Eye (tissue), 1 donor: ENCODE results near the gene ZNF324.
"Not testable (repeated sequence)": the region's sequence is repeated elsewhere in the genome, so short reads cannot be mapped to it uniquely, and the experiment has no call there.

Experiments
- DNase-seq: peaks from one replicate; pipeline ENCODE4 v3.0.0-alpha.2; 2015

The ZNF324 gene

DNA sequence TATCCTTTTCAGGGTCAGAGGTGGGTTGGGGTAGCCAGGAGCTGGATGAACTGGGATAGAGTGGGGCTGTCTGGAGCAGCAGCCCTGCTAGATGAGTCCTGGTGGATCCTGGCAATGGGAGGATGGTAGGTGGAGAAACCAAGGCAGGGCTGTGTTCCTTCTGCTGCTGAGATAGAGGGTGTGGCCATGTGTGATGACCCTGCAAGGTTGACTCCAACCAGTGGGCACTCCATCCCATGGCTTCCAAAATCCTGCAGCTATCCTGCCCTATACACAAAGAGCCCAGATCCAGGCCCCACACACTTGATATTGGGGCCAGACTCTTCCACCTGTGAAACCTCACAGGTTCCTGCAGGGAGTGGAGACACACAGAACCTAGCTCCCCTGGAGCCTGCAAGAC is 6.9 kb downstream of the ZNF324 start:
- DNase-seq: no peak

DNA sequence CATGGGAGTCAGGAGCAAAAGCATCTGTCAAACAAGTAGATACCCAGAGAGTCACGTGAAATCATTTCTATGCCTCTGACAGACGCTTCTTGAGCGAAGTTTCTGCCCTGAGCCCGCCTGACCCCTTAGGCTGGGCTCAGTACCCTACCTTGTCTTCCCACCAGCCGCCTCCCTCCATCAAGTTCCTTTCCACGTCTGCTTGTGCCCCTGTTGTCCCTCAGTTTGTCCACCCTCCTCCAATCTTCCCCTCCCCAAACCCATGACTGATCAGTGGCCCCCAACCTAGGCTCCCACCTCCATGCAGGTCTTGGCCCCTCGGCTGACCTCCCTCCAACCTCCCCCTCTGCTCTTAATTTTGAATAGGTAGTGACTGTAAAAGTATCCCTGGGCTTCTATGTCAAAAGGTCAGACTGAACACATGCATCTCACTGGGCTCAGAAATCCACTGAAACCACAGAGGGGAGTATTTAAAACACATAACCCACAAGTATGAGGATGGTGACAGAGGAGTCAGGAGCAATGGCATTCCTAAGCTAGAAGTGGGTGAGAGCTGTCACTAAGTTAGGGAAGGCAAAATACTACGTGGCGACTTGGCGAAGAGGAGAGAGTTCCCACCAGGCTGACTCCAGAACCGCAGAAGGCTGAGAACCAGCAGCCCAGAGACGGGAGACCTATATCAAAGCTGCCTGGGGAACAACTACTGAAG is 7.6 kb downstream of the ZNF324 start:
- DNase-seq: no peak

DNA sequence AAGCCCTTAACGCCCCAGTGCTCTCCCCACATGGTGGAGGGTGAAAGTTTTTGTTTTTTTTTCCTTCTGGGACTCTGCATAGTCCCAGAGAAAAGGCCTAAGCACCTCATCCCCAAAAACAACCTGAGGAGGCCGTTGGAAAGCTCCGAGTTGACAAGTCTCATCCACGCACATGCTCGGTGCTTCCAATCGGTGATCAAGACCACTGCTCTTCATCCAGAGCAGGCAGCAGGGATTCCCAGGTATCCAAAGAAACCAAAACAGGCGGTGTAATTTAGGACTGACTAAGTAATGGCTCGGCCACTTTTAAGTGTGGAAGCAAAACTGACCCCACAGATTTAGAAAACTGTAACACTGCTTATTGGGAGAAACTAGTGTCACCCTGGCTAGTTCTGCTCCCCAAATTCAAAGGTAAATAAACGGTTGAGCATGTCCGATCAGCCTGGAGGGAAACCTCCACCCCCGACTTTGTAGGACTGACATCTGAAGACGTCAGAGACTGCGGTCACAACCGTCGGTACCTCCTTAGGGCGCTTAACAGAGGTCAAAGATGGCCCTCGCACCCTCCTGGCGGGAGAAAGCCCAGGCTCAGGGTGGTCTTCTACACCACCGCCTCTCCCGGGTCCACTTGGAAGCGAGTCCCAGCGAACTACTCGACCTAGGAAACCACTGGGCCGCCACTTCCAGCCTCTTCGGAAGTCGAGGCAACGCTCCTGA is 8.3 kb downstream of the ZNF324 start:
- no peak for DNase-seq

DNA sequence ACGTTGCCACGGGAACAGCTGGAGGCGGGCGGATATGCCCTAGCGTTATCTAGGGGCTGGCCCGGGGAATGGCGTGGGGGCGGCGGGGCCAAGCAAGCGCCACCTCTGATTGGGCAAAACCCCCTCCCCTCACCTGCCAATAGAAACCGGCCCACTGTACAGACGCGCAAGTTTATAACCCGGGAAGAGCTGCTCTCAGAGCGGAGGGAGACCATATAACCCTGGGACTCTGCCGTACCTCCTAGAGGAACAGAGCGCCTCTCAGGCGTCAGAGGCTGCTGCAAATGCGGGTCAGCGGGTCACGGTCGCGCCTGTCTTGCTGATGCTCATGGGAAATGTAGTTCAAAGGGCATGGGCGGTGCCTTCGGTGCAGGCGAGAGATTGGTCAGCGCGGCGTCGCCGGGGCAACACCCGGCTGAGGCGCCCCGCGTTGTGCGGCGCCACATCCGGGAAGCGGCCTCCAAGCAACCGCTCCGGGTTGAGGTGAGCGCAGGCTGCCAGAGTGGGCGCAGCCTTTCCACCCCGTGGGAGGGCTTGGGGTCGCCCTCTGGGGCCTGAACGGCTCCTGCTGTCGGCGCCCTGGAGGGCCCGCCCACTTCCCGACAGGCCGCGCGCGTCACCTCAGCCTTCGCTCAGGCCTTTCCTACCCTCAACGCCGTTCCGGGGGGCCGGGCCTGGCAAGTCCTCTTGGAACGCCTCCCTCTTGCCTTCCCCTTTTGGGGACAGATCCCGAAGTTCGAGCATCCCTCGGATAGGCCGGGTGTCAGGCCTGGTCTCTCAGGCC is 9.0 kb downstream of the ZNF324 start, which contains the start of gene ZNF446:
TSS of gene ZNF446 (plus strand) at position 639 of the 784 bp plus-strand sequence. CDS start 867 bp downstream, outside the sequence.
- peak; percentile 99 for DNase-seq

DNA sequence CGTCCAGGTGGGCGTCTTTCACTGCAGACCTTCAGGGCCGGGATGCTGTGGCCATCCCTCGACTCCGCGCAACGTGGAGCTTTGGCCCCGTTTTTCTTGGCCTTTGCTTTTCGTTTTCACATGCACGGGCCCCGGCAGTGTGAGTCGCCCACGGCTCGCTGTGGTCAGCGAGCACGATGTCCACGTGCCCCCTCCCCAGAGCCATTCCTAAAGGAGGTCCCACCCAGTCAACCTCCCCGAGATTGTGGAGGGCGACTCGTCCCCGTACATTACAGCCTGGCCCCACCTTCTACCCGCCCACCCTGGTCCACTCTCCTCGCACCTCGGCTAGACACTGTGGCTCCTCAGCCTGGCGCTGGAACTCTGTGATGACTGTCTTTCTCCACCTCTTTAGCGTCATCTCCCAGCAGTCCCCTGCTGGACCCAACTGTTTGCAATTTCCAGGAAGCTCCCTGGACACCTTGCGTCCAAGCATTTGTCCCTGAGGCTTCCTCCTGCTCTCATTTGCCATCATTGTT is 9.7 kb downstream of the ZNF324 start:
- DNase-seq: no peak

DNA sequence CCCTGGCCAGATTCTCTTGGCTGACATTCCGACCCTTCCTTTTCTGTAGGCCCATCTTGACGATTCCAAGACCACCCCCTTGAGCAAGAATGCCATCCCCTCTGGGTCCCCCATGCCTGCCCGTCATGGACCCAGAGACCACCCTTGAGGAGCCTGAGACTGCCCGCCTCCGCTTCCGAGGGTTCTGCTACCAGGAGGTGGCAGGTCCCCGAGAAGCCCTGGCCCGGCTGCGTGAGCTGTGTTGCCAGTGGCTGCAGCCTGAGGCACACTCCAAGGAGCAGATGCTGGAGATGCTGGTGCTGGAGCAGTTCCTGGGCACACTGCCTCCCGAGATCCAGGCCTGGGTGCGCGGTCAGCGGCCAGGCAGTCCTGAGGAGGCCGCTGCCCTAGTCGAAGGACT is 10.2 kb downstream of the ZNF324 start:
- DNase-seq: no peak

DNA sequence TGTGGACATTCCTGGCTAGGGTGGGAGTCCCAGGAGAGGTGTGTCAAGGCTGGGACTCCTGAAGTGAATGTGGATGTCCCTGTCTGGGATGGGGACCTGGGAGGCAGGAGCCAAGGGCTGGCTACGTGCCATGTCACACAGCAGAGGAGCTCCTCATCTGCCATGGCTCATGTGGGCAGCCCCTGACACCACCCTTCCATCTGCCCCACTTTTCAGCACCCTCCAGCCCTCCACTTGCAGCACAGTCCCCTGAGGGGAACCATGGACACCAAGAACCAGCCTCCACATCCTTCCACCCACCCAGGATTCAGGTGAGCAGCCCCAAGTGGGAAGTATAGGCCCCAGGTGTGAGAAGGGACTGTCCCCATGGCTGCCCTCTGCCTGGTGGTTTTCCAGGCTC is 11.0 kb downstream of the ZNF324 start:
- no peak for DNase-seq

DNA sequence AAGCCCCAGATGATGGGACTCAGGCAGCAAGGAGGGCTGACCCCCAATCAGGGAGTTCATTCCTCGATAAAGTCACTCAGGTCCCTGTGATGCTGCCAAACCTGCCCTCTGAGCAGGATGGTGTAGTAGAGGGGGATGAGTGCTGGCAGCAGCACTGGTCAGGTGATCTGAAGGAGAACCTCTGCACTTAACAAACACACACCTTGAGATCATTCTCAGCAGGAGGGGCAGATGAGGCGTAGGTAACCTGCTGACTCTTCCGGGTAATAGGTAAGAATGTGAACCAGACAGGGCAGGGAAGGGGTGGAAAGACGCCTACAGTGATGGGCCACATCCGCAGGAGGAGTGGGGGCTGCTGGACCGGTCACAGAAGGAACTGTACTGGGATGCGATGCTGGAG is 12.4 kb downstream of the ZNF324 start:
- DNase-seq: no peak

DNA sequence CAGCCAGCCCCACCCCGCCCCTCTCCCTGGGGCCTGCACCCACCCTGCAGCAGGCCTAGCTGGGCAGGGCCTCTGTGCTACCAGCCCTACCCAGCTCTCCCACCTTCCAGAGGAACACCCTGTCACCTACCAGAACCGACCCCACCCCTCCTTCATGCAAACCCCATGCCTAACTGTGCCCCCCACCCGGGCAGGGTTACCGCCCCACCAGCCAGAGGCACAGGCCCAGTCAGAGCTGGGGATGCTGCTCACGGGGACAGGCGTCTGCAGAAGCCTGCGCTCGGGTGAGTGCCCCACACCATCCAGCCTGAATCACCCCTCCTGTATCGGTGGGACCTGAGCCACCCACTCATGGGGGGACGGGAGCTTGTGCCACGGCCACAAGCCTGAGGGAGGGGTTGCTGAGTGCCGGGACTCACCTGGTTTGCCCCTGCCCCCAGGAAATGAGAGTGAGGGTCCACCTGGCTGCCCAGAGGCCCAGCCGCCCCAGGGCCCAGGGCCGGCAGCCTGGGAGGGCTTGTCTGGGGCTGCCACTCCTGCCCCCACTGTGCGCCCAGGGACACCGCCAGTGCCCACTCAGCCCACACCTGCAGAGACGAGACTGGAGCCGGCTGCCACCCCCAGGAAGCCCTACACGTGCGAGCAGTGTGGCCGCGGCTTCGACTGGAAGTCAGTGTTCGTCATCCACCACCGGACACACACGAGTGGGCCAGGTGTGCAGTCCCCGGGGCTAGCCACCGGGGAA is 13.0 kb downstream of the ZNF324 start:
- no peak for DNase-seq

DNA sequence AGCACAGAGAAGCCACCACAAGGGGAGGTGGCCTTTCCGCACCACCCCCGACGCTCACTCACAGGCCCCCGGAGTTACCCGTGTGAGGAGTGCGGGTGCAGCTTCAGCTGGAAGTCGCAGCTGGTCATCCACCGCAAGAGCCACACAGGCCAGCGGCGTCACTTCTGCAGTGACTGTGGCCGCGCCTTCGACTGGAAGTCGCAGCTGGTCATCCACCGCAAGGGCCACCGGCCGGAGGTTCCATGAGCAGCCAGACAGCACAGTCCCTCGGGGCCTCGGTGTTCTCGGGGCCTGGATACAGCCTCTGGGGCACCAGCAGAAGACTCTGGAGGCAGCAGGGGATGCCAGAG is 13.6 kb downstream of the ZNF324 start:
- DNase-seq: no peak

DNA sequence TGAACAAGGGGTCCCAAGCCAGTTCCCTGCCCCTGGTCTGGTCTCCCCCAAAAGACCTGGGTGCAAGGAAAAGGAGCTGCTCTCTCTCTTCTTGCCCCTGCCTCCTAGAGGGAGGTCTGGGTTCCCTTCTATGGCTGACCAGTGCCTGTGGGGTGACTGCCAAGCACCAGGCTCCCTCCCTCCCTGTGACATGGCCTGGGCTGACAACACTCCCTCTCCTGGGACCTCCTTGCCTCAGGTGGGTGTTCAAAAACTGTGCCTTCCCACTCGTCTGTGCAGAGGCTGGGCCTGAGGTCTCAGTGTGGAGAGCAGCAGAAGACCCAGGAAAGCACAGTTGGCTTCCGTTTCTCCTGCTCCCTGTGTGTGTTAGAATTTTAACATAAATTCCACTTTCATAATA is 14.0 kb downstream of the ZNF324 start:
- no peak for DNase-seq

DNA sequence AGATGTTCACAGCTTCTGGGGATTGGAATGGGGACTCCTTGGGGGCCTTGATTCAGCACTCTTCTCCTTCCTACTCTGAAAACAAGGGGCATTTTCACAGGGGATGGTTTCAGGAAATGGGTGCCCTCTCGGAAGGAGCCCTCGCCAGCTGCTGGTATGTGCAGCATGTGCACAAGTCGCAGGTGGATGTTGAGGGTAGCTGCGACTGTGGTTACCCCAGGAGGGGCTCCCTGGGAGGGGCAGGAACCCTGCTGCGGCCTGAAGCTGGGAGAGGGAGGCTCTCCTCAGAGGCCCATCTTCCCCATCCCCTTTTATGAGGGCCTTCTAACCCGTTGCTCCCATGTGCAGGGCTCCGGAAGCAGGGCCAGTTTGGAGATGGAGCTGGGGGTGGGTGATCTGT is 15.5 kb downstream of the ZNF324 start:
- DNase-seq: no peak

DNA sequence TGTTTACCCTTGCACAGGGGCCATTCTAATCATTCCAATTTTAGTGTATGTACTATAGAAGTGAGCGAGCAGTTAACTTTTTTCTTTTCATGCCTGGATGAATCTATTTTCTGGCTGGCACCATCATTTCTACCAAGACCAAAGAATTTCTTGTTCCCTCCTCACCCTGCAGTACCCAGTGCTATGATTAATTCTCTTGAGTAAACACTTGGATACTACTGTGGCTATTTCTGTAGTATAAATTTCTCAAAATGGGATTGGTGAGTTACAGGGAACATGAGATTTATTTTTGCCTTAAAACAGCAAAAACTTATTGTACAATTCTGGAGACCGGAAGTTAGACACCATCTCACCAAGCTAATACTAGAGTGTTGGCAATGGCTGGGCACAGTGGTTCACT is 16.9 kb downstream of the ZNF324 start:
- no peak for DNase-seq

DNA sequence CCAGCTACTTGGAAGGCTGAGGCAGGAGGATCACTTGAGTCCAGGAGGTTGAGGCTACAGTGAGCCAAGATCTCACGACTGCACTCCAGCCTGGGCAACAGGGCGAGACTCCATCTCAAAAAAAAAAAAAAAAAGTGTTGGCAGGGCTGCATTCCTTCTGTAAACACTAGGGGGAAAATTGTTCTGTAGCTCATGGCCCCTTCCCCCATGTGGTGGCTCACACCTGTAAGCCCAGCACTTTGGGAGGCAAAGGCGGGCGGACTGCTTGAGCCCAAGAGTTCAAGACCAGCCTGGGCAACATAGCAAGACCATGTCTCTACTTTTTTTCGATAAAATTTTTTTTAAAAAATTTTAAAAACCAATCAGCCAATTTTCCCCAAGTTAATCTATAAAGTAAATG is 17.5 kb downstream of the ZNF324 start:
- DNase-seq: not testable (repeated sequence)

DNA sequence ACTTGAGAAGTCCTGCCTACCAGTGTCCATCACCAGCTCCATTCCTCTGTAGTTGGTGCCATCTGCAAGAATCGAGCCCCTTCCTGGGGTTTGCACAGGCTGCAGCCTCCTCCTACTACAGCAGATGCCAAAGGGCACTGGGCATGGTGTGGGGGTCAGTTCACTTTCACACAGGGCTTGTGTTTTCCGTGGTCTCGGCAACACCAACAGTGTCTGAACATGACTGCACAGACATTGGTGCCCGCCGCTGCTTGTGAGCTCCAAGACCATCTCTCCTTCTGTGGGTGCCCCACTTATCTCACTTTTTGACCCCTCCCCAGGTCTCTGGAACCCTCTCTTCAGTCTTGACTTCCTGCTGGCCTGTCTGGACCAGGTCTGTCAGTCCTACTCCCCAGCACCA is 24.5 kb downstream of the ZNF324 start:
- no peak for DNase-seq

DNA sequence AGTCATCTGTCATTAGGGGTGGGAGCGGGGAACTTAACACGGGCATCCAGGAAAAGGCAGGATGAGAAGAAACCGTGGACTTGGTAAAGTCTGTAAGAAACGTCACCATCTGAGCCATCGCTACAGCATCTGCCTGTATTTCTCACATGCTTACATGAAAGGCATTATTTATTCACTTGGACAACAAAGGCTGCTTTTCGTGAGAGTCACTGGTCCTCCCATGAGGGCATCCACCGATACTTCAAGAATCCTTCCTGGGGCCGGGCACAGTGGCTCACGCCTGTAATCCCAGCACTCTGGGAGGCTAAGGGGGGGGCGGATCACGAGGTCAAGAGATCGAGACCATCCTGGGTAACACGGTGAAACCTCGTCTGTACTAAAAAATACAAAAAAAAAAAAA is 25.4 kb downstream of the ZNF324 start:
- no peak for DNase-seq

DNA sequence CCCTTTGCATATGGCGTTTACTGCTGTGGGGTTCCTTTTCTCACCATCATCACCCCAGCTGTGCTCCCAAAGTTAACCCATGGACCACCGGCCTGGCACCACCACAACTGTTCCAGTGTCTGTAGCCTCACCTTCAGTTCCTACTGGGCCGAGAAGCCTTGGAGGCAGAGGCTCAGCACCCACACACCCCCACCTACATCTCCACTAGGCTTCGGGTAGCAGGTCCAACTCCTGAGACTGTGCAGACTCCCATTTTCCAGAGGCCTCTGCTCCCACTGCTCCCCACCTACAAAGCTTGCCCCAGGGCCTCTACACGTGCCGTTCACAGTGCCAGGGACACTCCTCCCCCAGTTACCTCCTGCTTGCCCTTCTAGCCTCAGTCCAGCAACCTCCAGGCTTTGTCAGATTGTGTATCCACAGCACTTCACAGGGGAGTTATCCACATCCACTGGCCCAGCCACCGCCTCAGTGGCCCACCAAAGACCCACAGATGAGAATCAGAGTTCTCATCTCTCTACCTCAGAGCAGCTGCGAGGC is 30.8 kb downstream of the ZNF324 start:
- DNase-seq: no peak

DNA sequence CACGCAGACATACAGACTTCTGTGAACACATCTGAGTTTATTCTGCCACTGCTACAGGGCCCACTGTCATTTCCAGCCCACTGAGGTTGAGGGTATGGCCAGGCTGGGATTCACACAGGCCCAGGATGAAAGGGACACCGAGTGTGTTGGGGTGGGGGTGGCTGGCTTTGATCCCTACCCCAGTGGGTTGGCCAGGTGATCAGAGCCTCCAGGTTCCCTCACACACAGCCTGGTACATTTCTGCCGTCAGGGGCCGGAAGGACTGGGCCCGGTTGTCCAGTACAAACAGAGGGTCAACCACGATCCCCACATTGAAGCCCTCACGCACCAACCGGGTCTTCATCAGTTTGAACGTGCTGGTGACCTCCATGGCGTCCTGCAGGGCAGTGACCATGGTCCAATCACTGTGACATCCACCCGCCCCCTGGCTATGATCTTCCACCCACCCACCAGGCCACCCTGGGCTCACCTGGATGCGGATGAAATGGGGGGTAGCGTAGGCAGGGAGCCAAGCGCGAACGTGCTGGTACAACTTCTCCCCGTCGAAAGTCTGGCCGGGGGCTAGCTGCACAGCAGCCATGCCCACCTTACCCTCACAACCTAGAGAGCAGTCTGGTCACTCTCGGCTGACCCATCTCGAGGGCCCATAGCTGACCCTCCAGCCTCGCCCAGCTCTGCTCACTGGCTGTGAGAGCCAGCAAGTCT is 31.6 kb downstream of the ZNF324 start:
- DNase-seq: no peak

DNA sequence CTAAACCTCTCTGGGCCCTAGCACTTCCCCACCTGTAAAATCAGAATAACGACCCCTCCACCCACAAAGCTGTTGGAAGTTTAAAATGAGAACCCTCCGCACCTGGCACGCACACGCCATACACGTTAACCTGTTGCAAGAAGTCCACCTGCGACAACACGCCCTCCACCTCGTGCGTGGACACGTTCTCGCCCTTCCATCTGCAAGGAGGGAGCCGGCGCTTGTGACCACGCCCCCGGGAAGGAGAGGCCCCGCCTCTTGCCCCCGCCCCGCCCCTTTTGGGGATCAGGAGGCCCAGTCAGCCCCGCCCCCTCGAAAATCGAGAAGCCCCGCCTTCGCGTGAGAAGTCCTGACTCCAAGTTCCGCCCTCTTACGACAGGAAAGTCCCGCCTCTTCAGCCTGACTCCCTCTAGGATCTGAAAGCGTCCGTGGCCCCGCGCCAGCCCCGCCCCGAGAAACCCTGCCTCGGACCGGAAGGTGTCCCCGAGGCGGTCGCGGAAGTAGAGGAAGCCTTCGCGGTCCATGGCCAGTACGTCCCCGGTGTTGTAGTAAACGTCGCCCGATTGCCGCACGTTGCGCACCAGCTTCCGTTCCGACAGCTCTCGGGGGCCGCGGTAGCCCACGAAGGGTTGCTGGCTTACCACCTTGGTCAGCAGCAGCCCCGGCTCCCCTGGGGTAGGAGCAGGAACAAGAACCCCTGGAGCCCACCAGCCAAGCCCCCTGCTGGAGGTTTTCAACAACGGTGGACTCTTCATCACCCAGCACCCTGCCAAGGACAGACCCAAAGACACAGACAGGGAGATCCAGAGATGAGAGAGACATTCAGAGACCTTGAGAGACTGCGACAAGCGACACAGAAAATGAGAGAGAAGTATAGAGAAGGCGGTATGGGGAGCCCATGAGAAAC is 32.4 kb downstream of the ZNF324 start:
- peak; percentile 99 for DNase-seq

DNA sequence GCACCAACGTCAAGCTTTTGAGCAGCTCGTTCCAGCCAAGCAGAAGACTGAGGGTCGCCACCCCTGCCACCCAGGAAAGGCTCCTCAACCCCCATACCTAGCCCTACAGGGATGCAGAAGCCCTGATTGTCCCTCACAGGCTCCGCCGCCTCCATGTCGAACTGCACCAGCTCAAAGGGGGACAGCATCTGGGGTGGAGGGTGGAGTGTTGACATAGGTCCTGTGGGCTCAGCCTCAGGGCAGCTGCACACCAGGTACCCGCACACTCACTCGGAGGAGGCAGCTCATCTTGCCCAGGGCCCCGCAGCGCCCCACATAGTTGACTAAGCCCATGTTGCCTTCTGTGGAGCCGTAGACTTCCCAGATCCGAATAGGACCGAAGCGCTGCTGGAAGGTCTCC is 33.4 kb downstream of the ZNF324 start:
- no peak for DNase-seq
